Loucy (cell line): ENCODE results near the gene MRS2.

ENCODE experiments used
- H2AFZ ChIP-seq: fragments of 200-600 bp; sonication (generic); 2 replicates; pipeline ENCODE4 v1.6.0; 2016; ENCODE audit warnings: antibody characterized with exemption, mild to moderate bottlenecking, low read length, moderate library complexity
- H3F3A ChIP-seq: fragments of 200-600 bp; 2 replicates; pipeline ENCODE4 v1.6.0; 2016; ENCODE audit warnings: antibody characterized with exemption, low read depth, mild to moderate bottlenecking
- H3K27me3 ChIP-seq: fragments of 200-600 bp; sonication (generic); 2 replicates; pipeline ENCODE4 v1.6.1; 2014; ENCODE audit warnings: low read length, mild to moderate bottlenecking; ENCODE audit not compliant: insufficient read depth, poor library complexity, severe bottlenecking
- H3K36me3 ChIP-seq: fragments of 200-600 bp; sonication (generic); 2 replicates; pipeline ENCODE4 v1.6.1; 2016; ENCODE audit warnings: low read length; ENCODE audit not compliant: insufficient read depth
- H3K4me1 ChIP-seq: fragments of 200-600 bp; sonication (generic); 2 replicates; pipeline ENCODE4 v1.5.1; 2014; ENCODE audit warnings: low read length, mild to moderate bottlenecking; ENCODE audit not compliant: insufficient read depth, poor library complexity, severe bottlenecking
- H3K4me2 ChIP-seq: fragments of 200-600 bp; sonication (generic); 2 replicates; pipeline ENCODE4 v1.6.0; 2014; ENCODE audit warnings: antibody characterized with exemption, low read length, low read depth, mild to moderate bottlenecking; ENCODE audit not compliant: poor library complexity, severe bottlenecking
- H3K4me3 ChIP-seq: fragments of 200-600 bp; sonication (generic); 2 replicates; pipeline ENCODE4 v1.5.1; 2014; ENCODE audit warnings: low read length, mild to moderate bottlenecking, mixed read lengths; ENCODE audit not compliant: poor library complexity, severe bottlenecking
- H3K79me2 ChIP-seq: fragments of 200-600 bp; sonication (generic); 2 replicates; pipeline ENCODE4 v1.6.1; 2014; ENCODE audit warnings: low read length; ENCODE audit not compliant: insufficient read depth
- H3K9ac ChIP-seq: fragments of 200-600 bp; sonication (generic); 2 replicates; pipeline ENCODE4 v1.6.0; 2014; ENCODE audit warnings: mild to moderate bottlenecking, low read depth, low read length, moderate library complexity; ENCODE audit not compliant: poor library complexity, severe bottlenecking
- H3K9me2 ChIP-seq: fragments of 200-600 bp; sonication (generic); replicated peaks from 2 replicates; pipeline ENCODE4 v1.6.1; 2016; ENCODE audit warnings: low read depth, low read length, mixed read lengths
- H3K9me3 ChIP-seq: fragments of 200-600 bp; sonication (generic); 2 replicates; pipeline ENCODE4 v1.6.1; 2014; ENCODE audit warnings: mild to moderate bottlenecking, antibody characterized with exemption, low read length, low read depth; ENCODE audit not compliant: insufficient read depth
- H4K20me1 ChIP-seq: fragments of 200-600 bp; sonication (generic); 2 replicates; pipeline ENCODE4 v1.6.0; 2014; ENCODE audit warnings: antibody characterized with exemption, low read length, mild to moderate bottlenecking; ENCODE audit not compliant: insufficient read depth, poor library complexity, severe bottlenecking
- CTCF ChIP-seq: fragments of 200-600 bp; sonication (generic); conservative IDR thresholded peaks from 2 replicates; pipeline ENCODE4 v1.5.1; 2014; ENCODE audit warnings: mild to moderate bottlenecking, antibody characterized with exemption, low read length
- EZH2phosphoT487 ChIP-seq: fragments of 200-600 bp; IDR thresholded peaks from 2 replicates; pipeline ENCODE4 v1.6.1; 2018; ENCODE audit warnings: antibody characterized with exemption, mild to moderate bottlenecking, moderate library complexity, borderline replicate concordance

Gene MRS2

GRCh38 chr6:24387818-24388217, 14.9 kb upstream of the MRS2 start:
- Histone ChIP-seq H3K9ac (no peak overlapping the region), H3K4me1 (peaks cover 9% of the 10 kb centered on the region), H3K9me3 (no peaks in the 10 kb centered on the region), H3K79me2 (no peaks in the 10 kb centered on the region), H3K36me3 (no peaks in the 10 kb centered on the region), H3K27me3 (no peaks in the 10 kb centered on the region), H4K20me1 (no peaks in the 10 kb centered on the region), H3K4me3 (no peak overlapping the region), H2AFZ (no peak overlapping the region), H3K9me2 (no peaks in the 10 kb centered on the region), H3K4me2 (no peak overlapping the region), H3F3A (no peaks in the 10 kb centered on the region)
- TF ChIP-seq CTCF: no peak
- no peak for TF ChIP-seq EZH2phosphoT487

GRCh38 chr6:24391208-24391607, 11.5 kb upstream of the MRS2 start:
- H3K36me3 ChIP-seq: no peaks in the 10 kb centered on the region
- no peaks in the 10 kb centered on the region for H3K9me2 ChIP-seq
- TF ChIP-seq EZH2phosphoT487 (no peak), CTCF (no peak)
- no peak overlapping the region for H2AFZ ChIP-seq
- H3K27me3 ChIP-seq: peaks cover 2% of the 10 kb centered on the region
- no peaks in the 10 kb centered on the region for H3K79me2 ChIP-seq
- peak overlapping the region; percentile 17 for H3K4me2 ChIP-seq
- peaks cover 9% of the 10 kb centered on the region for H3K4me1 ChIP-seq
- H4K20me1 ChIP-seq: no peaks in the 10 kb centered on the region
- no peak overlapping the region for H3K9ac ChIP-seq
- H3K9me3 ChIP-seq: no peaks in the 10 kb centered on the region
- H3K4me3 ChIP-seq: no peak overlapping the region
- H3F3A ChIP-seq: no peaks in the 10 kb centered on the region

GRCh38 chr6:24391756-24392405, 10.9 kb upstream of the MRS2 start:
- H3K9me2 ChIP-seq: no peaks in the 10 kb centered on the region
- TF ChIP-seq EZH2phosphoT487 (no peak), CTCF (no peak)

More at GRCh38 chr6:24391756-24392405, 10.9 kb upstream of the MRS2 start:
- Histone ChIP-seq H3K4me1 (peaks cover 9% of the 10 kb centered on the region), H3K4me3 (no peak overlapping the region), H3K79me2 (no peaks in the 10 kb centered on the region), H2AFZ (no peak overlapping the region), H3K36me3 (no peaks in the 10 kb centered on the region), H3K9me3 (no peaks in the 10 kb centered on the region; the same call in 1 of the 2 replicates), H4K20me1 (no peaks in the 10 kb centered on the region), H3K4me2 (peak overlapping the region; percentile 17), H3F3A (no peaks in the 10 kb centered on the region), H3K9ac (no peak overlapping the region), H3K27me3 (peaks cover 4% of the 10 kb centered on the region)
